Mesendoderm (in vitro differentiated cells): ENCODE data around the gene ZNF486.

Source experiments
- DNase-seq: peaks from one replicate; pipeline ENCODE4 v3.0.0; 2013
- H2AK5ac ChIP-seq: 2 replicates; pipeline ENCODE4 v1.6.1; 2013; ENCODE audit warnings: low read length, inconsistent platforms
- H2BK120ac ChIP-seq: 2 replicates; pipeline ENCODE4 v1.6.1; 2013; ENCODE audit warnings: low read depth, mild to moderate bottlenecking, low read length, moderate library complexity, mixed read lengths
- H2BK15ac ChIP-seq: replicated peaks from 2 replicates; pipeline ENCODE4 v1.6.1; 2013; ENCODE audit warnings: low read depth, mild to moderate bottlenecking, moderate library complexity
- H2BK5ac ChIP-seq: 2 replicates; pipeline ENCODE4 v1.6.1; 2013; ENCODE audit warnings: low read length, inconsistent platforms
- H3K18ac ChIP-seq: 2 replicates; pipeline ENCODE4 v1.6.1; 2013; ENCODE audit warnings: mild to moderate bottlenecking, low read length, mixed read lengths
- H3K23ac ChIP-seq: one replicate; pipeline ENCODE4 v1.6.1; 2013; ENCODE audit warnings: low read length
- H3K27ac ChIP-seq: 2 replicates; pipeline ENCODE4 v1.5.1; 2013; ENCODE audit warnings: low read depth, mild to moderate bottlenecking, inconsistent platforms, low read length, moderate library complexity
- H3K27me3 ChIP-seq: 2 replicates; pipeline ENCODE4 v1.6.1; 2013; ENCODE audit warnings: low read length, control low read depth, mild to moderate bottlenecking, inconsistent platforms; ENCODE audit not compliant: insufficient read depth, poor library complexity
- H3K36me3 ChIP-seq: 2 replicates; pipeline ENCODE4 v1.6.1; 2013; ENCODE audit warnings: low read length, inconsistent platforms; ENCODE audit not compliant: control insufficient read depth, insufficient read depth
- H3K4ac ChIP-seq: one replicate; pipeline ENCODE4 v1.6.1; 2013; ENCODE audit warnings: low read depth, mild to moderate bottlenecking, low read length, moderate library complexity
- H3K4me1 ChIP-seq: 2 replicates; pipeline ENCODE4 v1.6.1; 2013; ENCODE audit warnings: low read depth, low read length, inconsistent platforms; ENCODE audit not compliant: control insufficient read depth
- H3K4me2 ChIP-seq: 2 replicates; pipeline ENCODE4 v1.6.1; 2013; ENCODE audit warnings: low read length
- H3K4me3 ChIP-seq: 2 replicates; pipeline ENCODE4 v1.5.1; 2013; ENCODE audit warnings: mild to moderate bottlenecking, low read length
- H3K56ac ChIP-seq: one replicate; pipeline ENCODE4 v1.6.1; 2013; ENCODE audit warnings: low read length
- H3K79me1 ChIP-seq: 2 replicates; pipeline ENCODE4 v1.6.1; 2013; ENCODE audit warnings: low read length, inconsistent platforms
- H3K79me2 ChIP-seq: 2 replicates; pipeline ENCODE4 v1.6.1; 2013; ENCODE audit warnings: mild to moderate bottlenecking, low read length; ENCODE audit not compliant: control insufficient read depth, insufficient read depth
- H3K9ac ChIP-seq: 2 replicates; pipeline ENCODE4 v1.6.1; 2013; ENCODE audit warnings: low read length, inconsistent platforms
- H4K5ac ChIP-seq: one replicate; pipeline ENCODE4 v1.6.1; 2013; ENCODE audit warnings: low read length
- H4K8ac ChIP-seq: one replicate; pipeline ENCODE4 v1.6.1; 2013; ENCODE audit warnings: low read depth, mild to moderate bottlenecking, control low read depth, low read length, moderate library complexity
- whole genome bisulfite sequencing: extraction: QIAGEN DNeasy Blood & Tissue Kit; methylation state at CpG from one replicate; pipeline ENCODE4 v1.1.7; 2013; ENCODE audit warnings: low lambda C conversion rate, missing lambda C conversion rate; ENCODE audit not compliant: insufficient coverage; ENCODE audit errors: extremely low coverage; 5-methylcytosine and 5-hydroxymethylcytosine counted together

The ZNF486 gene

GRCh38 chr19:20235156-20235555, 68.1 kb downstream of the ZNF486 start:
- no peaks in the 10 kb centered on the region for H3K4me1 ChIP-seq
- H3K79me1 ChIP-seq: peaks cover 2% of the 10 kb centered on the region
- H3K27ac ChIP-seq: no peak overlapping the region
- peaks cover 66% of the 10 kb centered on the region for H3K79me2 ChIP-seq
- H2BK5ac ChIP-seq: no peak overlapping the region
- H2BK120ac ChIP-seq: no peak overlapping the region
- H3K56ac ChIP-seq: no peak overlapping the region
- H3K23ac ChIP-seq: no peak overlapping the region
- H3K36me3 ChIP-seq: peaks cover 4% of the 10 kb centered on the region
- H3K4me2 ChIP-seq: no peak overlapping the region
- H4K5ac ChIP-seq: no peak overlapping the region
- no peak overlapping the region for H2AK5ac ChIP-seq
- no peak overlapping the region for H4K8ac ChIP-seq
- no peak overlapping the region for H3K4me3 ChIP-seq
- no peak overlapping the region for H3K18ac ChIP-seq
- no peak overlapping the region for H3K4ac ChIP-seq
- DNase-seq: no peak
- H3K9ac ChIP-seq: no peak overlapping the region
- H2BK15ac ChIP-seq: no peak overlapping the region
- H3K27me3 ChIP-seq: no peaks in the 10 kb centered on the region
- no CpG with 5 or more reads among the region's 8 CpGs for WGBS

GRCh38 chr19:20237773-20238623, 71.0 kb downstream of the ZNF486 start:
- H4K8ac ChIP-seq: peak overlapping the region; percentile 43
- peak overlapping the region; percentile 94 for H3K56ac ChIP-seq
- no peaks in the 10 kb centered on the region for H3K27me3 ChIP-seq
- peak overlapping the region; percentile 30 for H3K4me2 ChIP-seq
- H2BK5ac ChIP-seq: peak overlapping the region; percentile 83
- H3K79me2 ChIP-seq: peaks cover 42% of the 10 kb centered on the region
- peak overlapping the region; percentile 95 for H3K9ac ChIP-seq
- no peak overlapping the region for H4K5ac ChIP-seq
- H3K79me1 ChIP-seq: no peaks in the 10 kb centered on the region
- peak overlapping the region; percentile 87 for H3K4me3 ChIP-seq
- H3K18ac ChIP-seq: peak overlapping the region; percentile 92
- no peak overlapping the region for H3K23ac ChIP-seq
- H3K27ac ChIP-seq: peak overlapping the region; percentile 81
- no peak overlapping the region for H2BK120ac ChIP-seq
- peak overlapping the region; percentile 98 for H3K4ac ChIP-seq
- DNase-seq: peak; percentile 99
- no CpG with 5 or more reads among the region's 36 CpGs for WGBS
- no peak overlapping the region for H2BK15ac ChIP-seq
- H2AK5ac ChIP-seq: no peak overlapping the region
- H3K4me1 ChIP-seq: no peaks in the 10 kb centered on the region
- H3K36me3 ChIP-seq: no peaks in the 10 kb centered on the region

GRCh38 chr19:20243629-20244028, 76.6 kb downstream of the ZNF486 start:
- Histone ChIP-seq H4K5ac (no peak overlapping the region), H3K4ac (no peak overlapping the region), H2AK5ac (no peak overlapping the region), H4K8ac (no peak overlapping the region), H3K36me3 (no peaks in the 10 kb centered on the region), H3K9ac (no peak overlapping the region), H3K4me3 (no peak overlapping the region), H3K27me3 (no peaks in the 10 kb centered on the region), H3K79me1 (no peaks in the 10 kb centered on the region), H3K18ac (no peak overlapping the region), H3K23ac (no peak overlapping the region), H3K4me1 (peaks cover 7% of the 10 kb centered on the region), H3K27ac (no peak overlapping the region), H2BK5ac (no peak overlapping the region), H3K56ac (no peak overlapping the region), H3K79me2 (no peaks in the 10 kb centered on the region), H2BK120ac (no peak overlapping the region), H2BK15ac (no peak overlapping the region), H3K4me2 (no peak overlapping the region)
- WGBS: no CpG with 5 or more reads among the region's 4 CpGs
- no peak for DNase-seq

GRCh38 chr19:20244356-20244755, 77.3 kb downstream of the ZNF486 start:
- no peak overlapping the region for H3K9ac ChIP-seq
- no peak overlapping the region for H3K27ac ChIP-seq

GRCh38 chr19:20245309-20245708, 78.3 kb downstream of the ZNF486 start:
- Histone ChIP-seq H2BK15ac (no peak overlapping the region), H3K79me2 (no peaks in the 10 kb centered on the region), H3K9ac (no peak overlapping the region), H3K36me3 (no peaks in the 10 kb centered on the region), H3K4me1 (peaks cover 7% of the 10 kb centered on the region), H4K8ac (no peak overlapping the region), H3K27me3 (no peaks in the 10 kb centered on the region), H3K56ac (no peak overlapping the region), H3K79me1 (no peaks in the 10 kb centered on the region), H3K18ac (no peak overlapping the region), H4K5ac (no peak overlapping the region), H3K4me3 (no peak overlapping the region), H2BK5ac (no peak overlapping the region), H3K4me2 (no peak overlapping the region), H3K27ac (no peak overlapping the region), H2BK120ac (no peak overlapping the region), H2AK5ac (no peak overlapping the region), H3K23ac (no peak overlapping the region), H3K4ac (no peak overlapping the region)
- DNase-seq: no peak

More at GRCh38 chr19:20244356-20244755, 77.3 kb downstream of the ZNF486 start:
- no peak overlapping the region for H2BK120ac ChIP-seq
- H3K4me3 ChIP-seq: no peak overlapping the region
- H2BK5ac ChIP-seq: no peak overlapping the region
- H4K8ac ChIP-seq: no peak overlapping the region
- no peaks in the 10 kb centered on the region for H3K36me3 ChIP-seq
- no peak overlapping the region for H4K5ac ChIP-seq
- no peak overlapping the region for H3K4me2 ChIP-seq
- H3K23ac ChIP-seq: no peak overlapping the region
- H3K18ac ChIP-seq: no peak overlapping the region
- no peaks in the 10 kb centered on the region for H3K79me1 ChIP-seq
- H3K27me3 ChIP-seq: no peaks in the 10 kb centered on the region
- H2BK15ac ChIP-seq: no peak overlapping the region
- DNase-seq: no peak
- no peaks in the 10 kb centered on the region for H3K79me2 ChIP-seq
- no CpG with 5 or more reads among the region's 3 CpGs for WGBS
- H3K56ac ChIP-seq: no peak overlapping the region
- no peak overlapping the region for H2AK5ac ChIP-seq
- H3K4me1 ChIP-seq: peaks cover 7% of the 10 kb centered on the region
- H3K4ac ChIP-seq: no peak overlapping the region
